PFSK-1 (cell line): ENCODE measurements around the gene DNAH6.

Experiments used
- POLR2AphosphoS5 ChIP-seq: IDR thresholded peaks from 2 replicates; pipeline ENCODE4 v1.6.1; 2012; ENCODE audit warnings: low read depth, mild to moderate bottlenecking, control low read depth, low read length, moderate library complexity
- TAF1 ChIP-seq: IDR thresholded peaks from 2 replicates; pipeline ENCODE4 v1.6.1; 2012; ENCODE audit warnings: low read length, control low read depth, borderline replicate concordance; ENCODE audit not compliant: insufficient read depth

- TF ChIP-seq POLR2AphosphoS5 (no peak), TAF1 (no peak)
These were observed 33.7 kb upstream of the DNAH6 start for GRCh38 chr2:84482603-84483002.
